ENCODE data around the gene SLC35E2B. TPM values are rescaled to one million over a fixed set of nuclear protein-coding genes. Genes with fewer than 3 reads are reported as not detected.
"Not testable (repeated sequence)": the region's sequence is repeated elsewhere in the genome, so short reads cannot be mapped to it uniquely, and the experiment has no call there.

Gene SLC35E2B
- 35.7 TPM for polyA plus RNA-seq (2013, experiment 1 of 2)
- polyA plus RNA-seq (2013, experiment 2 of 2), result 36.2 TPM

DNA sequence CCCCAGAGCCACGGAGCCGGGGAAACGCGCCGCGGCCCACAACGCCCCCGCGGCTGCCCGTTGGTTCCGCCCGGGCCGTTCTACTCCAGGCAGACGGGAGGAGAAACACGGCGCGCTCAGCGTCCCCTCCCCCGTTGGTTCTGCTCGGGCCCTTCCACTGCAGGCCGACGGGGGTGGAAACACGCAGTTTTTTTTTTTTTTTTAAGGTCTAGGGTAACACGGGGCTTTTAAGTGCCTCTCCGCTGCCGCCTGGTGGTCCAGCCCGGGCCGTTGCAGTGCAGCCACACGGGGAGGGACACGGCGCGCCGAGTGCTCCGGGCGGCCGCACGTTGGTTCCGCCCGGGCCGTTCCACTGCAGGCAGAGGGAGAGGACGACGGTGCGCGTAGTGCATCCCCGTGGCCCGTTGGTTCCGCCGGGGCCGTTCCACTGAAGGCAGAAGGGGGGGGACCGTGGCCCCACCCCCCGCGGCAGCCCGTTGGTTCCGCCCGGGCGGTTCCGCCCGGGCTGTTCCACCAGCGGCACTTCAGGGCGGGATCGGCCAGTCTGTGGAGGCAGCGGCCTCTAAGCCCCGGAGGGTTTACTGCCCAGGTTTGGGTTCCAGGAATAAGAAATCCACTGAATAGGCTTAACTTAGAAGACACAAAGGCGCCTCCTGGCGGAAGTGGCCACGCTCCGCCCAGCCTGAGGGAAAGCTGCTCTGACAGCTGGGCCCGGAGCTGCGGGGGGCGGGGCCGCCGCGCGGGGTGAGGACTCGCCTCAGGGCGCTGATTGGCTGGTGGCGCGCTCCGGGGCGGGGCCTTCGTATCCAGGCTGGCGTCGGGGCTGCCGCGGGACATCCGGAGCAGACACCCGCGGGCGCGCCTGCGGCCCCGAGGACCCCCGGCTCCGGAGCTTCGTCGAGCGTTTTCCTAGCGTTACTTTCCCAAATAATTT, at the start of gene SLC35E2B:
SLC35E2B (minus strand) TSS at position 82 of the 934 bp plus-strand sequence. CDS start 16,096 bp downstream, outside the sequence.
- peak; percentile 84 for DNase-seq (ENCODE audit: low spot score)
- H3K23ac ChIP-seq (ENCODE audit: low read depth, low read length, poor library complexity); H3K36me3 ChIP-seq (replicated peaks in 1 of 2; ENCODE audit: control insufficient read depth in 2 of 2, insufficient read depth in 2 of 2, low read length in 2 of 2); H3K14ac ChIP-seq (ENCODE audit: low read length); H2BK15ac ChIP-seq (ENCODE audit: low read length); H3K18ac ChIP-seq (ENCODE audit: low read length); H4K91ac ChIP-seq (ENCODE audit: low read depth, low read length, poor library complexity); H4K8ac ChIP-seq (ENCODE audit: low read depth, low read length); H2BK120ac ChIP-seq (ENCODE audit: low read depth, low read length); H3K9me3 ChIP-seq (replicated peaks in 1 of 2; ENCODE audit: control insufficient read depth in 2 of 2, insufficient read depth in 1 of 2, low read depth in 1 of 2, low read length in 2 of 2); H3K27me3 ChIP-seq (ENCODE audit: control insufficient read depth in 3 of 3, insufficient read depth in 3 of 3, low read depth in 1 of 3, low read length in 3 of 3); H3K79me1 ChIP-seq (ENCODE audit: low read depth, low read length); H3K4me1 ChIP-seq (ENCODE audit: control insufficient read depth in 2 of 2, insufficient read depth in 1 of 2, low read depth in 1 of 2, low read length in 2 of 2); H2BK5ac ChIP-seq (ENCODE audit: low read length); H2AK5ac ChIP-seq (ENCODE audit: low read depth, low read length); H3K9ac ChIP-seq (ENCODE audit: low read depth, low read length, poor library complexity); H3K4ac ChIP-seq (ENCODE audit: low read length); H2BK12ac ChIP-seq (ENCODE audit: low read length): not testable (repeated sequence)
- Histone ChIP-seq H2AFZ (ENCODE audit: low read length) (peak within 1 kb of the TSS; percentile 78), H3K4me3 (ENCODE audit: low read length in 2 of 2) (peak within 1 kb of the TSS; percentile 53 to 78), H3K27ac (replicated peaks; ENCODE audit: low read length) (peak within 1 kb of the TSS; percentile 84), H3K4me2 (ENCODE audit: insufficient read depth, low read length, poor library complexity, severe bottlenecking) (peak within 1 kb of the TSS; percentile 25)
- no CpG with 5 or more reads among the region's 98 CpGs for WGBS, 2 donors (ENCODE audit: extremely low coverage in 2 of 2, insufficient read length in 2 of 2, insufficient replicate concordance in 1 of 2)

DNA sequence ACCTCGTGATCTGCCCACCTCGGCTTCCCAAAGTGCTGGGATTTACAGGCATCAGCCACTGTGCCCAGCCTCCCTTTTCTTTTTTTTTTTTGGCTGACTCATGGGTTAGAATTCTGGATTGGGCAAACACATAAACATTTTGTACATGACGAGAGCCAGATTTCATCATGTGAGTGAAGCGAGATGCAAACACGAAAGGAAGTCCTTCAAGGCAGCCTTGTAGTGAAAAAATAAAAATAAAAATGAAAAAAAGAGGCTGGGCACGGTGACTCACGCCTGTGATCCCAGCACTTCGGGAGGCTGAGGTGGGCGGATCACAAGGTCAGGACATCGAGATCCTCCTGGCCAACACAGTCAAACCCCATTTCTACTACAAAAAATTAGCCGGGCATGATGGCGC, 48.4 kb upstream of the SLC35E2B start:
- H3K4me2 ChIP-seq (ENCODE audit: insufficient read depth, low read length, poor library complexity, severe bottlenecking); H2AK5ac ChIP-seq (ENCODE audit: low read depth, low read length); H2BK120ac ChIP-seq (ENCODE audit: low read depth, low read length); H3K18ac ChIP-seq (ENCODE audit: low read length); H2BK12ac ChIP-seq (ENCODE audit: low read length); H4K91ac ChIP-seq (ENCODE audit: low read depth, low read length, poor library complexity); H3K9me3 ChIP-seq (replicated peaks in 1 of 2; ENCODE audit: control insufficient read depth in 2 of 2, insufficient read depth in 1 of 2, low read depth in 1 of 2, low read length in 2 of 2); H3K79me1 ChIP-seq (ENCODE audit: low read depth, low read length); H2AFZ ChIP-seq (ENCODE audit: low read length); H3K9ac ChIP-seq (ENCODE audit: low read depth, low read length, poor library complexity); H2BK5ac ChIP-seq (ENCODE audit: low read length); H3K4me1 ChIP-seq (ENCODE audit: control insufficient read depth in 2 of 2, insufficient read depth in 1 of 2, low read depth in 1 of 2, low read length in 2 of 2); H3K27me3 ChIP-seq (ENCODE audit: control insufficient read depth in 3 of 3, insufficient read depth in 3 of 3, low read depth in 1 of 3, low read length in 3 of 3); DNase-seq (ENCODE audit: low spot score); H4K8ac ChIP-seq (ENCODE audit: low read depth, low read length); H3K27ac ChIP-seq (replicated peaks; ENCODE audit: low read length); H3K4ac ChIP-seq (ENCODE audit: low read length); H3K23ac ChIP-seq (ENCODE audit: low read depth, low read length, poor library complexity); H3K4me3 ChIP-seq (ENCODE audit: low read length in 2 of 2); H3K14ac ChIP-seq (ENCODE audit: low read length); H2BK15ac ChIP-seq (ENCODE audit: low read length): not testable (repeated sequence)
- peaks cover 2 to 19% of the 10 kb centered on the region in 2 donors for H3K36me3 ChIP-seq (replicated peaks in 1 of 2; ENCODE audit: control insufficient read depth in 2 of 2, insufficient read depth in 2 of 2, low read length in 2 of 2)
- WGBS, 2 donors (ENCODE audit: extremely low coverage in 2 of 2, insufficient read length in 2 of 2, insufficient replicate concordance in 1 of 2), result no CpG with 5 or more reads among the region's 12 CpGs

DNA sequence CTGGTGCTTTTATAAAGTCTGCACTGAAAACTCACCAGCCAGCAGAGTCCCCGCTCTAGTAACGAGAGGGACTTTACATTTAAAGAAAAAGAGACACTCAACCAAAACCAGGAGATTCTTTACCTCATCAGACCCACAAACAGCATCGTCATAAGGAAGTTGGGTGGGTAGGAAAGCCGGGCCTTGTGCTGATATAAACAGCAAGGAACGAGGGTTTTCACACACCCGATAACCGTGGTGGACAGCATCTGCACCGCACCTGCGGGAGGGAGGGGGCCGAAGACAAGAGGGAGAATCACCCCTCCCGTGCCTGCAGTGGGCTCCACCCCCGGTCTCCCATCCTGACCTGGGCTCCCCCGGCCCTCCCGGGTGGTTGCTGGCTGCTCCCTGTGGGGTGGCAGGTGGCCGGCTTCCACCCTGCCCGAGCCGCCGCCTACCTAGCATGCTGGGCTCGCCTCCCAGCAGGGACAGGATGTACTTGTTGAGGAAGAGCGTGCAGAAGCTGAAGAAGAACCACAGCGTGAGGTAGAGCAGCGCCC, 46.3 kb upstream of the SLC35E2B start:
- not testable (repeated sequence) for H3K27me3 ChIP-seq (ENCODE audit: control insufficient read depth in 3 of 3, insufficient read depth in 3 of 3, low read depth in 1 of 3, low read length in 3 of 3); H3K18ac ChIP-seq (ENCODE audit: low read length); H3K27ac ChIP-seq (replicated peaks; ENCODE audit: low read length); H4K91ac ChIP-seq (ENCODE audit: low read depth, low read length, poor library complexity); H4K8ac ChIP-seq (ENCODE audit: low read depth, low read length); H3K9ac ChIP-seq (ENCODE audit: low read depth, low read length, poor library complexity); H2AK5ac ChIP-seq (ENCODE audit: low read depth, low read length); H3K4ac ChIP-seq (ENCODE audit: low read length); H3K9me3 ChIP-seq (replicated peaks in 1 of 2; ENCODE audit: control insufficient read depth in 2 of 2, insufficient read depth in 1 of 2, low read depth in 1 of 2, low read length in 2 of 2); H2BK12ac ChIP-seq (ENCODE audit: low read length); H2BK120ac ChIP-seq (ENCODE audit: low read depth, low read length); H3K4me1 ChIP-seq (ENCODE audit: control insufficient read depth in 2 of 2, insufficient read depth in 1 of 2, low read depth in 1 of 2, low read length in 2 of 2); H2BK15ac ChIP-seq (ENCODE audit: low read length); H2AFZ ChIP-seq (ENCODE audit: low read length); H3K4me2 ChIP-seq (ENCODE audit: insufficient read depth, low read length, poor library complexity, severe bottlenecking); H2BK5ac ChIP-seq (ENCODE audit: low read length); H3K14ac ChIP-seq (ENCODE audit: low read length); DNase-seq (ENCODE audit: low spot score); H3K4me3 ChIP-seq (ENCODE audit: low read length in 2 of 2); H3K79me1 ChIP-seq (ENCODE audit: low read depth, low read length); H3K23ac ChIP-seq (ENCODE audit: low read depth, low read length, poor library complexity)
- peaks cover 2 to 29% of the 10 kb centered on the region in 2 donors for H3K36me3 ChIP-seq (replicated peaks in 1 of 2; ENCODE audit: control insufficient read depth in 2 of 2, insufficient read depth in 2 of 2, low read length in 2 of 2)
- WGBS, 2 donors (ENCODE audit: extremely low coverage in 2 of 2, insufficient read length in 2 of 2, insufficient replicate concordance in 1 of 2), result no CpG with 5 or more reads among the region's 22 CpGs

All from neuronal stem cell (in vitro differentiated cells).